GM12865 (cell line): Measurements from ENCODE around the gene KBTBD12.

Experiments
- DNase-seq: peaks from one replicate; pipeline ENCODE4 v3.0.0; 2010; ENCODE audit warnings: low read depth
- H3K4me3 ChIP-seq: 2 replicates; pipeline ENCODE4 v1.5.1; 2011; ENCODE audit warnings: mild to moderate bottlenecking, low read depth, low read length, control low read depth
- CTCF ChIP-seq: IDR thresholded peaks from 2 replicates; pipeline ENCODE4 v1.5.1; 2011; ENCODE audit warnings: low read length, control low read depth, low read depth, inconsistent platforms; ENCODE audit not compliant: insufficient read depth; ENCODE audit errors: missing control alignments

Gene KBTBD12

GRCh38 chr3:127990051-127990450 is 75.0 kb downstream of the KBTBD12 start:
- TF ChIP-seq CTCF: no peak
- no peak for DNase-seq

GRCh38 chr3:127990461-127990860 is 75.4 kb downstream of the KBTBD12 start:
- H3K4me3 ChIP-seq: no peak overlapping the region
- TF ChIP-seq CTCF: no peak
- DNase-seq: no peak

More at GRCh38 chr3:127990051-127990450, 75.0 kb downstream of the KBTBD12 start:
- H3K4me3 ChIP-seq: no peak overlapping the region

- H3K4me3 ChIP-seq: no peak overlapping the region
- TF ChIP-seq CTCF: no peak
- DNase-seq: no peak
Observed at GRCh38 chr3:127991251-127991650, 76.2 kb downstream of the KBTBD12 start.

GRCh38 chr3:127991681-127992080 is 76.6 kb downstream of the KBTBD12 start:
- no peak for TF ChIP-seq CTCF
- DNase-seq: no peak
- H3K4me3 ChIP-seq: no peak overlapping the region

- no peak for DNase-seq
- H3K4me3 ChIP-seq: no peak overlapping the region
- TF ChIP-seq CTCF: no peak
Observed at GRCh38 chr3:127992127-127992526, 77.1 kb downstream of the KBTBD12 start.

GRCh38 chr3:127994011-127994410 is 79.0 kb downstream of the KBTBD12 start:
- DNase-seq: no peak
- TF ChIP-seq CTCF: no peak
- no peak overlapping the region for H3K4me3 ChIP-seq

- TF ChIP-seq CTCF: no peak
- no peak overlapping the region for H3K4me3 ChIP-seq
- no peak for DNase-seq
Observed at GRCh38 chr3:127997016-127997415, 82.0 kb downstream of the KBTBD12 start.
